NCI-H1105 (cell line): ENCODE measurements around the gene EIF3L.
A peak's percentile ranks its signal among the peaks of the same experiment; 100 is the strongest.

Source experiments
- DNase-seq: peaks from one replicate; lab custom pipeline; 2025; lab: John Stamatoyannopoulos, UW

The EIF3L gene

GRCh38 chr22:37927637-37927936, 78.4 kb downstream of the EIF3L start:
- no peak for DNase-seq

DNA sequence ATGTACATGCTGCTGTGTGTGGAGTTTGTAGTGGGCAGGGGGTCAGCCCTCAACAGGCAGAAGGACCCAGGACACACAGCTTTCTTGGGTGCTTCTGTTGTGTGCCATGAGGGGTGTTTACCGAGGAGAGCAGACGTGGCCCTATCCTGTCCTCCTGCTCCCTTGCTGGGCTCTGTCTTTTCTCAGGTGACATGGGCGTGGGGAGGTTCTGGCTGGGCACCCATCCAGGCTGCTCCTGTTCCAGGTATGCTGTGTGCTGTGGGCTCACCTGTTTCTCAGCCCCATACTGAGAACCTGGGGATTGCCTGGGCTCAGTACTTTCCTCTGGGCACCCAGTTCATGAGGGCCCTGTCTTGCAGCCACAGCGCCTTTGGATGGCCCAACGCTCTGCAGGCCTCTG, 80.2 kb downstream of the EIF3L start:
- no peak for DNase-seq

GRCh38 chr22:37930270-37930951, 81.2 kb downstream of the EIF3L start:
- DNase-seq = no peak

- DNase-seq = no peak
Observed at GRCh38 chr22:37930952-37931440, 81.8 kb downstream of the EIF3L start.

DNA sequence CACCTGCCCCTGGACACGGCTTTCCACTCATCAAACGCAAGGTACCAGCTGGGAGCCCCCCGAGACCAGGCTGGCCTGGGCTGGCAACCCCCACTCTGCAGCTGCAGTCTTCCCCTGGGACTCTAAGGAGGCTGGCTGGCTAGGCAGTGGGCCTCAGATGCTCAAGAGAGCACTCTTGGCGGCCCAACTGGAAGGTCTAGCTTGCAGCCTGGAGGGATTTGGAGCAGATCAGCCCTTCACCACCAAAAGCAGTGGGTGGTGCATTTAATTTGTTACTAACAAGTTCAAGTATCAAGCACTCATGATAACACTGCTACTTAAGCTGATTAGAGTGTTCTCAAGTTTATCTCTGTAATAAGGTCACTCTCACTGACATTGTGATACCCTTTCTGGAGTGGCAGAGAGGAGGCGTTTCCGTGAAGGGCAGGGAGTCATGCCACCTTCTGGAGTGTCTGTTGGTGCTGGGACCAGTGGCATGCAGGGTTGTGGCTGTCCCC, 82.7 kb downstream of the EIF3L start:
- DNase-seq = no peak

DNA sequence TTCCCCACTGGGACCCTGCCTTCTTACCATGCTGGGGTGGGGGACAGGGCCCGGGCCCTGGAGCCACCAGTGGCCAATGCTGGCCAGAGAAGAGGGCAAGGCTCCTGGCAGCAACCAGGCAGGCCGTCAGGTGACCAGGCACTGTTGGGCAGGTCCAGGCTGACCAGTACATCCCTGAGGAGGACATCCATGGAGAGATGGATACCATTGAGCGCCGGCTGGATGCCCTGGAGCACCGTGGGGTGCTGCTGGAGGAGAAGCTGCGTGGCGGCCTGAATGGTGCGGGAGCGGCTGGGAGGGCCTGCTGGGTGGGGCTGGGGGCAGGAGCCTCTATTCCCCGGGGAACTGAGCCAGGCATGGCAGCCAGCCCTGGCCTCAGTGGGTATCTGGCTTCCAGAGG, 83.2 kb downstream of the EIF3L start:
- DNase-seq = no peak

- DNase-seq = peak; percentile 31
Observed at GRCh38 chr22:37932821-37933578, 83.8 kb downstream of the EIF3L start.

GRCh38 chr22:37933711-37934376, 84.6 kb downstream of the EIF3L start:
- DNase-seq = no peak
